Skeletal muscle tissue (tissue), 4 donors: ENCODE measurements around the gene PNKP. TPM values are rescaled to one million over a fixed set of nuclear protein-coding genes. Genes with fewer than 3 reads are reported as not detected.

ENCODE experiments used
- H3K27ac ChIP-seq: one replicate; pipeline ENCODE4 v1.7.0; 2013; ENCODE audit warnings: mild to moderate bottlenecking, low read depth, low read length, inconsistent platforms
- H3K27me3 ChIP-seq, 3 donors: one replicate each; pipeline ENCODE4 v1.7.0; 2013; ENCODE audit warnings: low read length in 3 of 3; ENCODE audit not compliant: control insufficient read depth in 3 of 3, insufficient read depth in 3 of 3
- H3K36me3 ChIP-seq, 3 donors: one replicate each; pipeline ENCODE4 v1.7.0; 2013; ENCODE audit warnings: low read length in 3 of 3; ENCODE audit not compliant: control insufficient read depth in 3 of 3, insufficient read depth in 3 of 3
- H3K4me1 ChIP-seq, 3 donors: one replicate each; pipeline ENCODE4 v1.7.0; 2013; ENCODE audit warnings: low read length in 3 of 3, mild to moderate bottlenecking in 3 of 3; ENCODE audit not compliant: control insufficient read depth in 3 of 3, insufficient read depth in 3 of 3
- H3K4me3 ChIP-seq, 3 donors: one replicate each; pipeline ENCODE4 v1.7.0; 2013; ENCODE audit warnings: low read length in 3 of 3
- H3K9ac ChIP-seq, 3 donors: one replicate each; pipeline ENCODE4 v1.7.0; 2013; ENCODE audit warnings: low read length in 3 of 3, mild to moderate bottlenecking in 3 of 3, moderate library complexity in 2 of 3, low read depth in 1 of 3
- H3K9me3 ChIP-seq, 3 donors: one replicate each; pipeline ENCODE4 v1.7.0; 2013; ENCODE audit warnings: low read length in 3 of 3; ENCODE audit not compliant: control insufficient read depth in 3 of 3
- total RNA-seq: library from RNA; depleted of rRNA; stranded (reverse); fragments of >200 nt; gene quantifications from one replicate; pipeline ENCODE4 v1.2.3, GENCODE V29; 2014
- donor health status: Osteomylitis.

Gene PNKP
- total RNA-seq = 17.2 TPM

- H3K9me3 ChIP-seq = no peaks in the 10 kb centered on the region
- H3K4me1 ChIP-seq = peaks cover 45 to 73% (median 46%) of the 10 kb centered on the region in 3 donors
- peak within 1 kb of the TSS; percentile 96 for H3K27ac ChIP-seq
- H3K4me3 ChIP-seq = peak within 1 kb of the TSS; percentile 87 to 94 (median 92)
- H3K27me3 ChIP-seq = no peaks in the 10 kb centered on the region
- peak within 1 kb of the TSS; percentile 84 to 88 (median 87) for H3K9ac ChIP-seq
- peaks cover 25 to 30% (median 28%) of the 10 kb centered on the region in 3 donors for H3K36me3 ChIP-seq
Measured at GRCh38 chr19:49866933-49867782, at the start of gene PNKP. TSS of gene PNKP (minus strand) at chr19:49867576. CDS start at chr19:49867204, 372 bp downstream.

DNA sequence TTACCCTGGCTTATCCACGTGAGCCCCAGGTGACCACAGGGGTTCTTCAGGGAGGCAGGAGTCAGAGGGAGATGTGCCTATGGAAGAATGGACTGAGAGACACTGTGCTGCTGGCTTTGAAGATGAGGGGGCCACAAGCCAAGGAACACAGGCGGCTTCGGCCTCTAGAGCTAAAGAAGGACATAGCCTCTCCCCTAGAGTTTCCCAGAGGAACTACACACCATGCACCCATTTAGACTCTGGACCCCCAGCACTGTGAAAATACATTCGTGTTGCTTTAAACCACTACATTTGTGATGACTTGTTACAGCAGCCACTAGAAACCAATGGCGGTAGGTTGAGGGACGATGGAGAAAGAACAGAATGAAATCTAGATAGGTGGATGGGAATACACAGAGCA lies 47.9 kb upstream of the PNKP start:
- Histone ChIP-seq H3K4me3 (no peak overlapping the region), H3K27me3 (no peaks in the 10 kb centered on the region), H3K27ac (no peak overlapping the region), H3K9ac (no peak overlapping the region), H3K36me3 (peaks cover 23 to 28% (median 24%) of the 10 kb centered on the region in 3 donors), H3K4me1 (peaks cover 4 to 14% (median 5%) of the 10 kb centered on the region in 3 donors), H3K9me3 (no peaks in the 10 kb centered on the region)

GRCh38 chr19:49913720-49914119 lies 46.3 kb upstream of the PNKP start:
- peaks cover 25 to 38% (median 32%) of the 10 kb centered on the region in 3 donors for H3K36me3 ChIP-seq
- no peaks in the 10 kb centered on the region for H3K9me3 ChIP-seq
- no peaks in the 10 kb centered on the region for H3K27me3 ChIP-seq
- H3K9ac ChIP-seq = no peak overlapping the region
- no peak overlapping the region for H3K4me3 ChIP-seq
- peaks cover 4 to 14% (median 5%) of the 10 kb centered on the region in 3 donors for H3K4me1 ChIP-seq
- no peak overlapping the region for H3K27ac ChIP-seq

DNA sequence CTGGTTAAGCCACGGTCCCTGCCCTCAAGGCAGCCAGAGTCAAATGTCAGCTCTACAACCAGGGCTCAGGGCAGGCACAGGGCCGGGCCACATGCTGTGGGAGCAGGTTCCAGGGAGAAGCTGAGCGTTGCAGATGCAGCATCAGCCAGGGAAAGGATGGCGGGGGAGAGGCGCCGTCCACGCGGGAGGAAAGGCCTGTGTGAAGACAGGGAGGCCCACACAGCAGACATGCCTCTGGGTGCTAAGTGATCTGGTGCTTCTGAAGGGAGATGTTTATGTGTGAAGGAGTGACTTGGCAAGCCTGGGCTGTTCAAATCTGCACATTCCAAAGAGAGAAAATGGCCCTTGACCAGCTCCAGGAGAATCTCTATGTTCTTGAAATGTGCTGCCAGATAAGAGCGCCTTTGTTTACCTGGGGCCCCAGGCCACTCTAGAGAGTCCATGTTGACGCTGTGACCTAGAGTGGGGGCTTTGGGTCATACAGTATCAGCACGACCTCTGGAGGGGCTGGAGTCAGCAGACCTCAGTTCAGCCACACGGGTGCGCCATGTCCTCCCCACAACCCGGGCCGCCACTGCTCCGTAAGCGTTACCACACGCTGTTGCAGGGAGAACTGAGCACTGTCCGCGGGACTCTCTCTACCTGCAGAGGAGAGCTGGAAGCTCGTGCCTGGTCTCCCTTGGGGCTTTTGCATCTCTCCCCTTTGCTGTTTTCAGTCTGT lies 45.7 kb upstream of the PNKP start:
- no peak overlapping the region for H3K27ac ChIP-seq
- no peaks in the 10 kb centered on the region for H3K27me3 ChIP-seq

DNA sequence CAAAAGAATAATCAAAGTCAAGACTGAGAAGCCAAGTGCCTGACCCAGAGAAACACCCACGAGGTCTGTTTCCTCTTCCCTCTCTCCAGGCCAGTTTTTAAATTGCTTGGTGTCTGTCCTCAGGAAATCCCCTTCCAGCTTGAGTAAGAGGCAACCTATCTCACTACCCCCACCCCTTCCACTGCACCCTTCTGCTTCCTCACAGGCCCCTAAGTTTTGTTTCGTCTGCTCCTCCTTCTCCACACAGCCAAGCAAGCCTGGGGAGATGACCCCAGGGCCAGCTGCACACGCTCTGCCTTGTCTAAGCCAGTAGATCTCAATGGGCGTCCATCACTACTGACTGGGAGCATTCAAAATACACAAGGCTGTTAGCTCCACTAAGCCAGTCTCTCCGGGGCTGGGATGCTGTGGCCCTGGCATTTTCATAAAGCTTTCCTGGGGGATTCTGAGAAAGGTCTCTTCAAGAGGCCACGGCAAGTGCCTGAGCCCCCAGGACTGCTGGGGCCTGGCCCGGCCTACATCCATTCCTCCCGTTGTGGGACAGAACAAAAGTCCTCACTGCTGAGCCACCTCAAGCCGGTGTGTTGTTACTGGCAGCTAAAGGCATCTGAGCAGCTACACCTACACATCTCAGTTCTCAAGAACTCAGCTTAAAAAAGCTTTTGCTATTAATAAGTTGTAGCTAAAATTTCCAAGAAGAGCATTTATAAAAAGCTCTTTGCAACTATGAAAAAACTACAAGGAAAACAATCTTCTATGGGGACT lies 44.2 kb upstream of the PNKP start:
- Histone ChIP-seq H3K36me3 (peaks cover 35 to 46% (median 36%) of the 10 kb centered on the region in 3 donors), H3K27ac (peak overlapping the region; percentile 60), H3K9me3 (no peaks in the 10 kb centered on the region), H3K4me1 (peaks cover 5 to 6% (median 6%) of the 10 kb centered on the region in 3 donors), H3K9ac (no peak overlapping the region), H3K27me3 (no peaks in the 10 kb centered on the region), H3K4me3 (no peak overlapping the region)

More for the DNA sequence above, 45.7 kb upstream of the PNKP start:
- H3K9me3 ChIP-seq = no peaks in the 10 kb centered on the region
- peaks cover 28 to 42% (median 35%) of the 10 kb centered on the region in 3 donors for H3K36me3 ChIP-seq
- H3K9ac ChIP-seq = no peak overlapping the region
- H3K4me3 ChIP-seq = no peak overlapping the region
- peaks cover 4 to 14% (median 5%) of the 10 kb centered on the region in 3 donors for H3K4me1 ChIP-seq

DNA sequence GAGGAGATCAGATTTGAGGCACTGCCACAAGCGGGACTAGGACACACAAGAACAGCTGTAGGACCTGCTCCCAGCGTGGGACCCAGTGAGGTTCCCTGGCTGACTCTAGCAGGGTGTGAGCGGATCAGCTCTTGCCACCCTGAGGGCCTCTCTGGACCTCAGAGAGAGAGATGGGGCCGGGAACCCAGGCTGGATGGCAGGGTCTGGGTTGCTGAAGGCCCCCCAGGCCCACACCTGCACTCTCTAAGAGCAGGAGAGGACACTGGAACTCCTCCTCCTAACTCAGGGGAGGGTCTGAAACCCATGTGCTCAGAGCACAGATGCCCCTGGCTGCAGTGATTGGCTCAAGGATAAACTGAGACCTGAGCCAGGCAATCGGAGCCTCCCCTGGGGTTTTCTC lies 42.8 kb upstream of the PNKP start:
- Histone ChIP-seq H3K9me3 (no peaks in the 10 kb centered on the region), H3K9ac (no peak overlapping the region), H3K27me3 (no peaks in the 10 kb centered on the region), H3K36me3 (peaks cover 26 to 41% (median 31%) of the 10 kb centered on the region in 3 donors), H3K4me3 (no peak overlapping the region), H3K27ac (no peak overlapping the region), H3K4me1 (peaks cover 5 to 8% (median 6%) of the 10 kb centered on the region in 3 donors)

DNA sequence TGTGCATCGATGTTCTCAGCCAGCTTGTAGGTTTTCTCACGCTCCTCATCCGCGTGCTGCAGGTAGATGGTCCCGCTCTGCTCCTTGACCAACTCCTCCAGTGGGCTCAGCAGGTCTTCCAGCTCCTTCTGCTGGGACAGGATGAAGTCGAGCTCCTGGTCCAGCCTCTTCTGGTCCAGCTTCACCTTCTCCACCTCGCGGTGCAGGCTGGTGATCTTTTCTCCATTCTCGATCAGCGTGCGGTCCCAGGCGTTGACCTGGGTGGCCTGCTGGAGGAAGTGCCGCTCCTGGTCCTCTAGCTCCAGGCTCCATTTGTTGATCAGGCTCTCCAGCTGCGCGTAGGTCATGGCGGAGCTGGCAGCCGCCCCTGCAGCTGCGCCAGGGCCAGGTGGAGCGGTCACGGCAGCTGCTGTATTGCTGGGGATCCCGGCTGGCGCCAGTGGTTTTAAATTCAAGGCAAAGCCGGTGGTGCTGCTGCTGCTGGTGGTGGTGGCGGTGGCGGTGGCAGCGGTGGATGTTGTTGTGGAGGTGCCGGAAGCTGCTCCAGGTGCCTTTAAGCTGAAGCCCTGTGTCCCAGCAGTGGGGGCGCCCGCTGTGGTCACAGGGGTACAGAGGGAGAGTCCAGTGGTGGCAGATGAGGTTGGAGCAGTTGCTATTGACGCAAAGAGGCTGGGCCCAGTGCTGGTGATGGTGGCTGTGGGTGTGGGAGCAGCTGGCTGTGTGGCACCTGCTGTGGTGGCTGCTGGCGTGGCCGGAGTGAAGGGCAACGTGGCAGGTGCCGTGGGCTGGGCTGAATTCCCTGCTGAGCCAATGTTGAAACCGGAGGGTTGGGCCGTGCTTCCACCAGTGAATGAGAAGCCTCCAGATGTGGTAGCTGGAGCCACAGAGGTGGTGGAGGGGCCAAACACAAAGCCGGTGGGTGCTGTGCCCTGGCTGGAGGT lies 41.4 kb upstream of the PNKP start:
- Histone ChIP-seq H3K9me3 (no peaks in the 10 kb centered on the region), H3K4me1 (peaks cover 5 to 8% (median 6%) of the 10 kb centered on the region in 3 donors), H3K36me3 (peaks cover 21 to 35% (median 27%) of the 10 kb centered on the region in 3 donors), H3K4me3 (no peak overlapping the region), H3K27ac (no peak overlapping the region), H3K27me3 (no peaks in the 10 kb centered on the region), H3K9ac (no peak overlapping the region)

- H3K4me1 ChIP-seq = peaks cover 5 to 8% (median 6%) of the 10 kb centered on the region in 3 donors
- no peak overlapping the region for H3K27ac ChIP-seq
- no peaks in the 10 kb centered on the region for H3K9me3 ChIP-seq
- no peak overlapping the region for H3K9ac ChIP-seq
- no peak overlapping the region for H3K4me3 ChIP-seq
- H3K36me3 ChIP-seq = peaks cover 21 to 30% (median 23%) of the 10 kb centered on the region in 3 donors
- no peaks in the 10 kb centered on the region for H3K27me3 ChIP-seq
Measured at GRCh38 chr19:49907745-49908446, 40.5 kb upstream of the PNKP start.
